Measurements from ENCODE around the gene EXOSC3.

- TF ChIP-seq CTCF (IDR thresholded peaks at IDR 0.05) = no peak
- no peak for TF ChIP-seq EP300 (IDR thresholded peaks at IDR 0.05)
Measured at GRCh38 chr9:37778534-37778933, 6.3 kb downstream of the EXOSC3 start.

Measured in upper lobe of left lung (tissue), 4 donors.